Muscle layer of duodenum (tissue), 2 donors: ENCODE measurements around the gene POFUT2.

Source experiments
- H3K27ac ChIP-seq: one replicate; pipeline ENCODE4 v1.7.0; 2013; ENCODE audit warnings: mild to moderate bottlenecking, low read length
- H3K27me3 ChIP-seq: one replicate; pipeline ENCODE4 v1.7.0; 2013; ENCODE audit warnings: low read depth, mild to moderate bottlenecking, control low read depth, low read length
- H3K36me3 ChIP-seq, 2 donors: one replicate each; pipeline ENCODE4 v1.7.0; 2013; ENCODE audit warnings: low read length in 2 of 2, control low read depth in 1 of 2, mild to moderate bottlenecking in 1 of 2; ENCODE audit not compliant: insufficient read depth in 2 of 2, control insufficient read depth in 1 of 2
- H3K4me1 ChIP-seq, 2 donors: one replicate each; pipeline ENCODE4 v1.7.0; 2013; ENCODE audit warnings: low read length in 2 of 2, mild to moderate bottlenecking in 2 of 2, control low read depth in 1 of 2, moderate library complexity in 1 of 2; ENCODE audit not compliant: insufficient read depth in 2 of 2, control insufficient read depth in 1 of 2
- H3K4me3 ChIP-seq, 2 donors: one replicate each; pipeline ENCODE4 v1.7.0; 2013; ENCODE audit warnings: low read length in 2 of 2, low read depth in 1 of 2, mild to moderate bottlenecking in 1 of 2
- H3K9me3 ChIP-seq, 2 donors: one replicate each; pipeline ENCODE4 v1.7.0; 2013; ENCODE audit warnings: low read length in 2 of 2, control low read depth in 1 of 2, mild to moderate bottlenecking in 1 of 2; ENCODE audit not compliant: control insufficient read depth in 1 of 2
- donor health status: healthy.

The POFUT2 gene

DNA sequence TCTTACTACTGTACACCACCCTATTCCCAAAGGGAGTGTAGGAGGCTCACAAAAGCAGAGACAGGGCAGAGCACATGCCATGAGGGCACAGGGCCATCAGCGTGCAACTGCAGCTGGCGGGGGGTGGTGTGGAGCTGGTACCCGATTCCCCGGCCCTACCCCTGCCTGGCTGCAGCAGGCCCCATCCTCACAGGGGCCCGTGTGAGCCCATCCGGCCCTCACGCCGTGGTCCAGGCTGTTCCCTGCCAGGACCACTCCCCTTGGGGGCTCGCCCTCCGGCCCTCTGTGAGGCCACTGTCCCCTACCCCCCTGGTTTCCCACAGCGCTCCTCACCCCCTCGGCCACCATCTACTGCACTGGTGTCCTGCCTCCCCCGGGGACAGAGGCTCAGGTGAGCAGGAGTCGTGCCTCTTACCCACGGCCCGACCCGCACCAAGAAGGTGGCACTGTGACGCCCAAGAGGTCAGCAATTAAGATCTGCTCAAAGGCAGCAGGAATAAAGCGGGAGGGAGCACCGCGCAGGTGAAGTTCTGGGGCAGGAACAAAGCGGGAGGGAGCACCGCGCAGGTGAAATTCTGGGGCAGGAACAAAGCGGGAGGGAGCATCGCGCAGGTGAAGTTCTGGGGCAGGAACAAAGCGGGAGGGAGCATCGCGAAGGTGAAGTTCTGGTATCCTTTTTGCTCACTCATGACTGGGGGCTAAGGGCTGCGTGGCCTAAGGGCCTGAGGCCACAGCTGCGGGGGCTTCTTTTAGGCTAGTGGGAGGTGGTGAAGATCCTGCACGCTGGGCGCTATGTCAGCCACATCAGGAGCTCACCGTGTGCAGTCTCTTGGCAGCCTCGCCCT, 3.9 kb downstream of the POFUT2 start:
- no peaks in the 10 kb centered on the region for H3K9me3 ChIP-seq
- peaks cover 3 to 14% of the 10 kb centered on the region in 2 donors for H3K4me1 ChIP-seq
- no peaks in the 10 kb centered on the region for H3K27me3 ChIP-seq
- peaks cover 35 to 64% of the 10 kb centered on the region in 2 donors for H3K36me3 ChIP-seq
- no peak overlapping the region for H3K4me3 ChIP-seq
- H3K27ac ChIP-seq = no peak overlapping the region

DNA sequence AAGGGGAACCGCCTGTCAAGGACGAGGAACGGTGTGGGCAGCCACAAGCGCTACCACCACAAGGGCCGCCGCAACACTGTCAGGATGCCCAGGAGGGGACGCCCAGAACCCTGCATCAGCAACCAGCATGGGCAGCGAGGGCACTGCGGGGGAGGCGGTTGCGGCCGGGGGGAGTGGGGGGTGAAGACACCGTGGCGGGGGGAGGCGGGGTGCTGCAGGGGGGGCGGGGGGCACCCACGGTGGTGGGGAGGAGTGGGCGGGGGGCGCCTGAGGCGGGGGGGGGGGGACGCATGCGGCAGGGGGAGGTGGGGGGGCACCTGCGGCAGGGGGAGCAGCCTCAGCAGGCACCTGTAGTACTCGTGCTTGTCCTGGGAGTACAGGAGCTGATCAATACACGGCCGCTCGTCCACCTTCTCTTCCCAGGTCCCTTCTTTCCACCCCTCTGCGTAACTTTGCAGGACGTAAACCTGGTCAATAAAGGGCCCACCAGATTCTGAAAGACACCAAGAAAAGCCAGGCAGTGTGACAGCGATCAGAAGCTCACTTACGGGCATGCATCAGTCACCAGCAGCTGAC, 4.6 kb downstream of the POFUT2 start:
- H3K4me1 ChIP-seq = peaks cover 3 to 8% of the 10 kb centered on the region in 2 donors
- no peaks in the 10 kb centered on the region for H3K27me3 ChIP-seq
- no peaks in the 10 kb centered on the region for H3K9me3 ChIP-seq
- no peak overlapping the region for H3K4me3 ChIP-seq
- H3K27ac ChIP-seq = no peak overlapping the region
- peaks cover 35 to 71% of the 10 kb centered on the region in 2 donors for H3K36me3 ChIP-seq

DNA sequence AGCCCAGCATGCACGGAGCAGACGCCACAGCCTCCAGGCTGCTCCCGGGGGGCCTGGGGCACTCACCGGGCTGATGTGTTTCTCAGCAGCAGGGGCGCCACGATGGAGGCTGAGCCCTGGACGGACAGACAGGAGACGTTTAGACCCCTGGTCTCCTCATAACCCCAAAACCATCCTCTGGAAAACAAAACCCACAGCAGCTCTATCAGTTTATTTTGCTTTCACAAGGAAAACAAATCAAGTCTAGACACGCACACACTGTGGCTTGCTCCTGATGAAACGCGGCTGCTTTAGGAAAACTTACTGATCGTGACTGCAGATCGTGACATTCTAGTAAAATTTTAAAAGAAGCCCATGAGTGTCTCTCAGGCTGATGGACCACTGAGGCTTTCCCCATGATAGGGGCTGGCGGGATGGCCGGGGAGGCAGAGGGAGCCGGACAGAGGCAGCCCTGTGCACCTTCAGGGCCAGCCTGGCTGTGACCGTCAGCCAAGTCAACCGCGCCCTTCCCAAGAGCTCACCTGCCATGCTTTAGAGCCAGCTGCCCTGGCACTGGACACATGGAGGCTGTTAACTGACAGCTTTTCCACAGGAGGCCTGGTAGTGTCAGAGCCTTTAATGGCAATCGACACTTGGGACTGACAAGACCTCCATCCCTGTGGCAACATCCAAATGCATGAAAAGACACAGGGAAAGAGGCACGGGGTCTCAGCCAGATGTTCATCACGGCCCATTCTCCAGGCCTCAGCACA, 5.2 kb downstream of the POFUT2 start:
- H3K4me3 ChIP-seq = no peak overlapping the region

DNA sequence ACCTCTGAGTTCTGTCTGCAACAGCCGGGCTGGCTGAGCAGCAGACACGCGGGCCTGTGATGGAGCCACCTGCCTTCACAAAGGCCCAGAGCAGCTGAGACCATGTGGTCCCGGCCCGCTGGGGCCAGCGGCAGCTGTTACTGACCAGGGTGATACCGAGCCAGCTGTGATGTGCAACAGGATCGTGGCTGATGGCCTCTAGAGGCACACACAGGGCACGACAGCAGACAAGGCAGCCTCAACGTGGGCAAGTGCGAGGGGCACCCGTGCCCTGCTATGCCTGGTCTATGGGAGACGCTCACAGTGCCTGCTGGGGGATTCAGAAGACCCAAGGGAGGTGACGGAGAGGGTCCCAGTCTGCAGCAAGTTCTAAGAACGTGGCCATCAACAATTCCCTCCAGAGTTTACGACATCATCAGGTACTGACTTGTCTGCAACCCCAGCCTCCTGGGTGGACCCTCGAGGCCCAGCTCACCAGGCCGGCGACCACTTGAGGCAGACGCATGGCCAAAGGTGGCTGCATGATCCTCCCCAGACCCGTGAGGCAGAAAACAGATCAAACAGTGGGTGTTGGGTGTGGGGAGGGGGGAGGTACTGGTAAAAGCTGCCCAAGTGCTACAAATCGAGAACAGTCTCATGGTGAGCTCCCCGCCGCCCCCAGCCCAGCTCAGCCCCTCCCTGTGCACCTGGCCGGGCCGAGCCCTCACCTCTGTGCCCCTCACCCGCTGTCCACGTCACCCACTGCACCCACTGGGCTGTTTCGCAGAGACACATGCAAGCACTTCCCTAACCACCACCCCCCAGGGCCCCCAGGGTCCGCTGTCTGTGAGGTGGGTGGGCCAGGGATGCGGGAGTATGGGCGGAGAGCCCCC, 6.0 kb downstream of the POFUT2 start:
- H3K4me3 ChIP-seq = no peak overlapping the region
- H3K4me1 ChIP-seq = peaks cover 3 to 5% of the 10 kb centered on the region in 2 donors
- H3K27me3 ChIP-seq = no peaks in the 10 kb centered on the region
- H3K27ac ChIP-seq = no peak overlapping the region
- H3K9me3 ChIP-seq = no peaks in the 10 kb centered on the region
- peaks cover 40 to 86% of the 10 kb centered on the region in 2 donors for H3K36me3 ChIP-seq

More for the DNA sequence above, 5.2 kb downstream of the POFUT2 start:
- no peaks in the 10 kb centered on the region for H3K9me3 ChIP-seq
- peaks cover 3 to 8% of the 10 kb centered on the region in 2 donors for H3K4me1 ChIP-seq
- H3K27ac ChIP-seq = no peak overlapping the region
- no peaks in the 10 kb centered on the region for H3K27me3 ChIP-seq
- peaks cover 38 to 78% of the 10 kb centered on the region in 2 donors for H3K36me3 ChIP-seq

DNA sequence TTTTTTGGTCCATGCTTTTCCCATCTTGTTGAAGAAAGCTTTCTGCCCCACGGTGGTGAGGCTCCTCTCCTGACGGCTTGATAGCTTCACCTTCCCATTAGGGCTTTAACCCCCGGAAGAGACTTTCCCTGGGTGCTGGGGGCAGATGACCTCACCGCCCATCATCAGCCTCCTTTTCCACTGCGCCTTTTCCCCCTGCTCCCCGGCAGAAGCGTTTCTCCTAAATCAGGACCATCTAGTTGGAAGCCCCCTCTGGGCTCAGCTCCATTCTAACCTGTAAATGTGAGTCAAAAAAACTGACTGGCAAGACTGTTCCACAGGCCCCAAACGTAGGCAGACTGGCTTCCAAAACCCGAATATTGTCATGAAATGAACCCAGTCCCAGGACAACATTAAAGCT, 6.7 kb downstream of the POFUT2 start:
- no peaks in the 10 kb centered on the region for H3K27me3 ChIP-seq
- H3K36me3 ChIP-seq = peaks cover 45 to 91% of the 10 kb centered on the region in 2 donors
- H3K27ac ChIP-seq = no peak overlapping the region
- no peaks in the 10 kb centered on the region for H3K4me1 ChIP-seq
- H3K4me3 ChIP-seq = no peak overlapping the region
- H3K9me3 ChIP-seq = no peaks in the 10 kb centered on the region

DNA sequence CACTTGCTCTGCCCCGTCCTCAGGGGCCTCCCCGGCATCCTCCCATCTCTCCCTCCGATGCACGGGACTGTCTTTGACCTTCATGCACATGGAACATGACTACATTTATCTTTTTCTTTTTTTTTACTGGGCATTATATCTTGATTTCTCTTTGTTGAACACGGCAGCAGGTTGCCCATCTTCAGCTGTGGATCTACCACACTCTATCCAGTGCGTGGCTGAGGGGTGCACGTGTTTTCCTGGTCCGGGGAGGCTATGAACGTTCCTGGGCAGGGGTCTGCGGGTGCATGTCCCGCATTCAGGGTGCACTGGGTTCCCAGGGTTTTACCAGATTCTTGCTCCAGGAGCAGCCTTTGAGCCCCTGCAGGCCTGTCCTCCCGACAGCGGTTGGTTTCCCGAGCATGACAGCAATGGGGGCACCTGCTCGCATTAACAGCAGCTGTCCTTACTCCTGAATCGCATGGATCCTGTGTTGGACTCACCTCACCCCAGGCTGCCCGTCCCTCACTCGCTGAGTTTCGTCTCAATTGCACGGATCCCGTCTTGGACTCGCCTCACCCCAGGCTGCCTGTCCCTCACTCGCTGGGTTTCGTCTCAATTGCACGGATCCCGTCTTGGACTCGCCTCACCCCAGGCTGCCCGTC, 7.4 kb downstream of the POFUT2 start:
- no peak overlapping the region for H3K27ac ChIP-seq
- H3K4me1 ChIP-seq = no peaks in the 10 kb centered on the region
- no peaks in the 10 kb centered on the region for H3K27me3 ChIP-seq

DNA sequence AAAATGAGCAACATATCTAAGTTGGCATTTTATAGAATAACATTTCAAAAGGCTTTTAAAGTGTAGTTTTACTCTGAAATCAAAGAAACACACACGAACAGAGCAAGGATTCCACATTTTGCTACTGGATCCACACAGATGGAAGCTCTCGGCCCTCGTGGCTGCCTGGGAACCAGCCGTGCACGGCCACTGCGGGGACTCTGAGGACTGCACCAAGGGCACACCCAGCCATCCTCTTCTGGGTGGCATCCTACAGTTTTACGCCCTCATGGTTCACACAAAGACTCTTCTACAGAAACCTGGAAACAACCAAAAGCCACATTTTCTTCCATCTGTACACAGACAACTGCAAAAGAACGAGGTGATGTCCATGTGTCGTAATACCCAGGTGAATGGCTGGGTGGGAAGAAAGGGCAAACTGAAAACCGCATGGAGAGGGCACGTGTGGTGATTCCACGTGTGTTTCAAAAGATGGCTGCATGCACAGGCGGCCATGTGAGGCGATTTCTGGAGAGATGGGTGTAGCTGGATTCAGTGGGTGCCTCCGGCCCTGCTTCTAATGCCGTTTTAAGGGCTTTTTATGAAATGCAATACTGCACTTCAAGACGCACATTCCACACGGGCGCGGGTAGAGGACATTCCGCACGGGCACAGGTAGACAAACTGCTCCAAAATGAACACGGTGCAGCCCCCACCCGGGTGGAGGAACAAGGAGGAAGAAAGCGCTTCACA, 8.1 kb downstream of the POFUT2 start:
- Histone ChIP-seq H3K27ac (no peak overlapping the region), H3K4me1 (no peaks in the 10 kb centered on the region), H3K36me3 (peaks cover 35 to 88% of the 10 kb centered on the region in 2 donors), H3K4me3 (no peak overlapping the region), H3K9me3 (no peaks in the 10 kb centered on the region), H3K27me3 (no peaks in the 10 kb centered on the region)

More for the DNA sequence above, 7.4 kb downstream of the POFUT2 start:
- Histone ChIP-seq H3K9me3 (no peaks in the 10 kb centered on the region), H3K36me3 (peaks cover 41 to 88% of the 10 kb centered on the region in 2 donors), H3K4me3 (no peak overlapping the region)

DNA sequence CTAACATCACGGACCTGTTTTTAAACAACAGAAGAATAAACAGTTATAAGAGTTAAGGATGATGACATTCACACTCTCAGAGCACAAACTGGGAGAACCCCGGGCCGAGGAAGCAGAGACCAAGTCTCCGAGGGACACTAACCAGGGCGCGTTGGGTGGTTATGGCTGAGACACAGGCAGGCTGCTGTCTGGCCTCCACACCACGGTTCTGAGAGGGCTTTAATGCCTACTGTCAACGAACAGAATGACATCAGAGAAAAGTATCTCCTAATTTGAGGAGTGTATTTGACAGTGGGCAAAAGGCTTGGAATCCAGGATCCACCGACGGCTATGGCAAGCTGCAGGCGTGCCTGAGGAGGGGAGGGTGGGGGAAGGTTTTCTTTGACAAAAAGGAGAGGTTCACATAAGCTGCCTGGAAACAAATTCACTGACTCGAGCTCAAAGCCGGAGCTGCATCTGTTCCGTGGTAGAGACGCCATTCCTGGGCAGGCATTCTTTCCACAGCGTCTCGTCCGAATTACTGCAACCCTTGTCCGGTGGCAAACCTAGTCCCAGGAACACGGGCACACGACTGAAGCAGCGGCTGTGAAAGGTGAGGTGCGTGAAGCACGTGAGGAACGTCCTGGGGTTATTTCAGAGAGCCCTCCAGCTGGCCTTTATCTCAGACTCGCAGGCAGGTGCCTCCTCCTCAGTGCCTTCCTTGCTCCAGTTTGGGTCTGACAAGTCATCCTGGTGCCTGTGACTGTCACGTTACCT, 9.4 kb downstream of the POFUT2 start:
- Histone ChIP-seq H3K4me3 (no peak overlapping the region), H3K9me3 (peaks cover 0 to 5% of the 10 kb centered on the region in 2 donors), H3K27ac (no peak overlapping the region), H3K36me3 (peaks cover 28 to 81% of the 10 kb centered on the region in 2 donors), H3K4me1 (no peaks in the 10 kb centered on the region), H3K27me3 (no peaks in the 10 kb centered on the region)

DNA sequence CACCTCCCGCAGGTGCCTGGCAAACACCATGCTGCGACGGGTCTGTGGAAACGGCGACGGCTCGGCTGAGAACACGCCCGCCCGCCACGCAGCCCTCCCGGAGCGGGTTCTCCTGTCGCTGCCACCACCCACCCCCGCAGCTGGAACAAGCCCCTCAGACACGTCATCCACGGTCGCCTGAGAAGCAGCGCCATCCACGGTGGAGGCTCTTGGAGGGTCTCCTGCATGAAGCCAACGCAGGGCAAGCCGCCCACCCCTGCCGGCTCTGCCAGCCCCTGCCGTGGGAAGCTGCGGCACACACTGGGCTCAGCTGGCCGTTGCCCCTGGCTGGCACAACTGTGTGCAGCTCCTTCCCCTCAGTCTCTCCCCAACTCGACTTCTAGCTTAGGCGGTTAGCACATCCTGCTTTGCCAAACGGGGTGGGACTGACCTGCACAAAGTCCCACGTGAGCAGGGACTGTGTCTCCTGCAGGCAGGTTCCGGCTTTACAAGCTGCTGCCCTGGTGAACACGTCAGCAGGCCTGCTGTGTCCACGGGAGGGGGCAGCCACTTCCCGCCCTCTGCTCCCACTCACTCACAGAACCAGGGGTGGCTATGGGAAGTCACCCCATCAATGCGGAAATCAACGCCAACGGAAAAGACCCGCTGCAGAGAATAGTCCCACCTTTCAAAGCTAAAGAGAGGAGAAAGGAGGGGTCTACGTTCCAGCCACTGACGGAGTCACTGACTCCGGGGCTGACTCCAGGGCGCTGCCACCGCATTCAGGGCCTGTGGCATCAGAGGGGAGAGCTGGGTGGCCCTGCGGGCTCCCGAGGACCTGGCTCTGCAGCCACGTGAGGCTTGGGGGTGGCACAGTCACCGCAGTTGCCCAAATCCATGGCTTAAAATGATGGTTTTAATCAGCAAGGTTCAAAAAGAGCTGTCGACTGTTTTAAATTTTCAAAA, 10.3 kb downstream of the POFUT2 start:
- H3K27ac ChIP-seq = no peak overlapping the region
- H3K36me3 ChIP-seq = peaks cover 22 to 80% of the 10 kb centered on the region in 2 donors
- no peak overlapping the region for H3K4me3 ChIP-seq
- H3K27me3 ChIP-seq = no peaks in the 10 kb centered on the region
- H3K4me1 ChIP-seq = no peaks in the 10 kb centered on the region
- peaks cover 0 to 5% of the 10 kb centered on the region in 2 donors for H3K9me3 ChIP-seq
